Neural progenitor cell (in vitro differentiated cells): Measurements from ENCODE around the gene SERPINE1. TPM values are rescaled to one million over a fixed set of nuclear protein-coding genes. Genes with fewer than 3 reads are reported as not detected.

ENCODE experiments used
- DNase-seq: peaks from one replicate; pipeline ENCODE4 v3.0.0-alpha.2; 2016; ENCODE audit warnings: low spot score
- H2AFZ ChIP-seq: fragments of 200-600 bp; sonication (generic); replicated peaks from 2 replicates; pipeline ENCODE4 v1.6.1; 2016; ENCODE audit warnings: antibody characterized with exemption
- H3F3A ChIP-seq: fragments of 200-600 bp; sonication (generic); 2 replicates; pipeline ENCODE4 v1.6.1; 2016; ENCODE audit warnings: antibody characterized with exemption, low read depth
- H3K27ac ChIP-seq: fragments of 200-600 bp; sonication (generic); 2 replicates; pipeline ENCODE4 v1.5.1; 2016; ENCODE audit warnings: mild to moderate bottlenecking
- H3K27me3 ChIP-seq: fragments of 200-600 bp; sonication (generic); 2 replicates; pipeline ENCODE4 v1.6.1; 2016; ENCODE audit warnings: mild to moderate bottlenecking, moderate library complexity
- H3K36me3 ChIP-seq: fragments of 200-600 bp; sonication (generic); 2 replicates; pipeline ENCODE4 v1.5.1; 2016
- H3K4me1 ChIP-seq: fragments of 200-600 bp; sonication (generic); 2 replicates; pipeline ENCODE4 v1.6.1; 2016; ENCODE audit warnings: mixed run types
- H3K4me2 ChIP-seq: fragments of 200-600 bp; sonication (generic); 2 replicates; pipeline ENCODE4 v1.6.1; 2016
- H3K4me3 ChIP-seq: fragments of 200-600 bp; sonication (generic); 2 replicates; pipeline ENCODE4 v1.5.1; 2016
- H3K79me2 ChIP-seq: fragments of 200-600 bp; sonication (generic); 2 replicates; pipeline ENCODE4 v1.6.1; 2016; ENCODE audit warnings: low read depth
- H3K9ac ChIP-seq: fragments of 200-600 bp; sonication (generic); 2 replicates; pipeline ENCODE4 v1.6.1; 2016
- H3K9me3 ChIP-seq: fragments of 200-600 bp; sonication (generic); 2 replicates; pipeline ENCODE4 v1.5.1; 2016; ENCODE audit warnings: low read depth
- H4K20me1 ChIP-seq: fragments of 200-600 bp; sonication (generic); 2 replicates; pipeline ENCODE4 v1.6.1; 2016; ENCODE audit warnings: low read depth
- H3K27ac Mint-ChIP-seq: 3 replicates; pipeline ENCODE4 v1.8.0; 2021; ENCODE audit warnings: mixed read lengths
- H3K27me3 Mint-ChIP-seq: 2 replicates; pipeline ENCODE4 v1.8.0; 2022; ENCODE audit warnings: low read depth, mild to moderate bottlenecking, inconsistent platforms, moderate library complexity, mixed read lengths; ENCODE audit not compliant: insufficient read depth
- H3K36me3 Mint-ChIP-seq: 3 replicates; pipeline ENCODE4 v1.8.0; 2021; ENCODE audit warnings: mixed read lengths
- H3K4me1 Mint-ChIP-seq: 3 replicates; pipeline ENCODE4 v1.8.0; 2021; ENCODE audit warnings: mixed read lengths
- H3K4me3 Mint-ChIP-seq: 3 replicates; pipeline ENCODE4 v1.8.0; 2021; ENCODE audit warnings: mild to moderate bottlenecking, moderate library complexity, mixed read lengths
- H3K9me3 Mint-ChIP-seq: 3 replicates; pipeline ENCODE4 v1.8.0; 2020; ENCODE audit warnings: mixed read lengths
- EZH2 ChIP-seq: fragments of 200-600 bp; sonication (generic); IDR thresholded peaks from 2 replicates; pipeline ENCODE4 v1.6.1; 2017; ENCODE audit warnings: antibody characterized with exemption, mild to moderate bottlenecking, moderate library complexity
- EZH2phosphoT487 ChIP-seq: fragments of 200-600 bp; sonication (generic); IDR thresholded peaks from 2 replicates; pipeline ENCODE4 v1.6.1; 2017; ENCODE audit warnings: antibody characterized with exemption
- microRNA-seq: library from miRNA; unstranded; fragments of <30 nt; microRNA quantifications from one replicate; pipeline ENCODE4, GENCODE V29; 2016
- small RNA-seq: library from RNA; depleted of rRNA; stranded (forward); fragments of <200 nt; gene quantifications from one replicate; pipeline ENCODE3, GENCODE V24; 2015
- total RNA-seq: library from RNA; depleted of rRNA; stranded (reverse); fragments of >200 nt; gene quantifications from 2 replicates; pipeline ENCODE4 v1.2.3, GENCODE V29; 2015; ENCODE audit warnings: low replicate concordance
- TF ChIP-seq, protein P1 (sequence below): fragments of 200-600 bp; sonication (generic); IDR thresholded peaks from 2 replicates; pipeline ENCODE4 v1.5.1; 2017; ENCODE audit warnings: antibody characterized with exemption, mild to moderate bottlenecking

Gene SERPINE1
- total RNA-seq, 1 donor from 2014 or later = not detected

DNA sequence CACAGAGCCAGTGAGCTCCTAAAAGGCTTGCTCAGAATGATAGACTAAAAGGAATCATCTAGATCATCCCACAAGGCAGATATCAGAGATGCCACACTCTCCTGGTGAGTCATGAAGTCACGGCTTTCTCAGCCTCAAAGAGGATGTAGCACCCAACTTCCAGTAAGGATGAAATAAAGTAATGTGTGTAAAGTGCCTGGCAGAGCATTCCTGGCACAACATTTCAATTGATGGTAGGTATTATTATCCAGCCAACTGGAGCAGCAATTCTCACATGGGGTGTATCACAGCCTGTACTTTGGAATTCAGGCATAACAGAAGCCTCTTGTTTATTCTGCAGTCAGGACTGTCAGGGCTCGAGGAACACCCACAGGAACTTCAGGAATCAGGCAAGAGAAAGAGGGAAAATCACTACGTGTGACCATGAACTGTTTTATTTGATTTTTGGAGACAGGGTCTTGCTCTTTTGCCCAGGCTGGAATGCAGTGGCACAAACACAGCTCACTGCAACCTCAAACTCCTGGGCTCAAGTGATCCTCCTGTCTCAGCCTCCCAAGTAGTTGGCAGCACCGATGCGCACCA lies 58.4 kb downstream of the SERPINE1 start:
- Mint-ChIP-seq H3K9me3 (peaks cover 2% of the 10 kb centered on the region), H3K27me3 (peaks cover 29% of the 10 kb centered on the region), H3K4me1 (peaks cover 11% of the 10 kb centered on the region), H3K36me3 (no peaks in the 10 kb centered on the region), H3K4me3 (no peak overlapping the region), H3K27ac (no peak overlapping the region)
- Histone ChIP-seq H3F3A (peaks cover 14% of the 10 kb centered on the region), H3K27me3 (peaks cover 19% of the 10 kb centered on the region), H3K79me2 (no peaks in the 10 kb centered on the region), H3K4me3 (no peak overlapping the region), H2AFZ (no peak overlapping the region), H3K36me3 (no peaks in the 10 kb centered on the region), H3K4me1 (no peaks in the 10 kb centered on the region), H3K9ac (no peak overlapping the region), H3K4me2 (no peak overlapping the region), H4K20me1 (no peaks in the 10 kb centered on the region), H3K27ac (no peak overlapping the region), H3K9me3 (no peaks in the 10 kb centered on the region)
- TF ChIP-seq EZH2phosphoT487 (no peak), EZH2 (no peak)
- TF ChIP-seq, protein P1, sequence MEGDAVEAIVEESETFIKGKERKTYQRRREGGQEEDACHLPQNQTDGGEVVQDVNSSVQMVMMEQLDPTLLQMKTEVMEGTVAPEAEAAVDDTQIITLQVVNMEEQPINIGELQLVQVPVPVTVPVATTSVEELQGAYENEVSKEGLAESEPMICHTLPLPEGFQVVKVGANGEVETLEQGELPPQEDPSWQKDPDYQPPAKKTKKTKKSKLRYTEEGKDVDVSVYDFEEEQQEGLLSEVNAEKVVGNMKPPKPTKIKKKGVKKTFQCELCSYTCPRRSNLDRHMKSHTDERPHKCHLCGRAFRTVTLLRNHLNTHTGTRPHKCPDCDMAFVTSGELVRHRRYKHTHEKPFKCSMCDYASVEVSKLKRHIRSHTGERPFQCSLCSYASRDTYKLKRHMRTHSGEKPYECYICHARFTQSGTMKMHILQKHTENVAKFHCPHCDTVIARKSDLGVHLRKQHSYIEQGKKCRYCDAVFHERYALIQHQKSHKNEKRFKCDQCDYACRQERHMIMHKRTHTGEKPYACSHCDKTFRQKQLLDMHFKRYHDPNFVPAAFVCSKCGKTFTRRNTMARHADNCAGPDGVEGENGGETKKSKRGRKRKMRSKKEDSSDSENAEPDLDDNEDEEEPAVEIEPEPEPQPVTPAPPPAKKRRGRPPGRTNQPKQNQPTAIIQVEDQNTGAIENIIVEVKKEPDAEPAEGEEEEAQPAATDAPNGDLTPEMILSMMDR = no peak
- no peak for DNase-seq

DNA sequence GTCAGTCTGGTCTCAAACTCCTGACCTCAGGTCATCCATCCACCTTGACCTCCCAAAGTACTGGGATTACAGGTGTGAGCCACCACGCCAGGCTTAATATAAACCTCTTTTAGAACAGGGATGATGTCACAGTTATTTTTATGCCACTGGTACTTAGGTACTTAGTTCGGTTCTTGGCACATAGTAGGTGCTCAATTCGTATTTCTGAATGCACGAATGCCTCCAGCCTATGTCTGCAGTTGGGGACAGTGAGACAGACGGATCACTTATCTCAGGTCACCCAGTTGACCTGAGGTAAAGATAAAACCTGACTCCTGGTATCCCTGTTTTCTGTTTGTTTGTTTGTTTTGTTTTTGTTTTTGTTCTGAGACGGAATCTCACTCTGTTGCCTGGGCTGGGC lies 59.3 kb downstream of the SERPINE1 start:
- no peak for TF ChIP-seq EZH2
- TF ChIP-seq EZH2phosphoT487 = no peak
- TF ChIP-seq, protein P1 = no peak

DNA sequence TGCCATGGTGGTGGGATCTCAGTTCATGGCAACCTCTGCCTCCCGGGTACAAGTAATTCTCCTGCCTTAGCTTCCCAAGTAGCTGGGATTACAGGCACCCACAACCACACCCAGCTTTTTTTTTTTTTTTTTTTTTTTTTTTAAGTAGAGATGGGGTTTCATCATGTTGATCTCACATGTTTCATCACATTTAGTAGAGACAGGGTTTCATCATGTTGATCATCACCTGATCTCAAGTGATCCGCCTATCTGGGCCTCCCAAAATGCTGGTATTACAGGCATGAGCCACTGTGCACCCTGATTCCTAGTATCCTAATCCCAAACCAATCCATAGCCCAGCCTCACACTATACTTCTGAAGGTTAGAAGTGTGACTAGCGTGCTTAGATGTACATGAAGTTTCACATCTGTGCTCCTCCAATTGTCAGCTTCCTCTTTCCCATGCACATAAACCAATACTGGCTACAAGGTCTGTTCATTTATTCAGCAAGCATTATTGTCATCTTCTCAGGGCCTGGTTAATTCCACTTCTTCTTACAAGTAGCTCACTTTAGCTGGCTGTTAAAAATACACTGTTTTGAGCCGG lies 60.0 kb downstream of the SERPINE1 start:
- Histone ChIP-seq H3K9ac (no peak overlapping the region), H3K79me2 (no peaks in the 10 kb centered on the region), H3K4me2 (no peak overlapping the region), H3K4me1 (no peaks in the 10 kb centered on the region), H3K4me3 (no peak overlapping the region), H3K9me3 (no peaks in the 10 kb centered on the region), H3F3A (peaks cover 9% of the 10 kb centered on the region), H3K36me3 (no peaks in the 10 kb centered on the region), H3K27ac (no peak overlapping the region), H4K20me1 (no peaks in the 10 kb centered on the region), H3K27me3 (peaks cover 3% of the 10 kb centered on the region), H2AFZ (no peak overlapping the region)
- H3K27ac Mint-ChIP-seq = no peak overlapping the region
- no peak for DNase-seq
- H3K4me3 Mint-ChIP-seq = no peak overlapping the region
- no peaks in the 10 kb centered on the region for H3K9me3 Mint-ChIP-seq
- peaks cover 7% of the 10 kb centered on the region for H3K4me1 Mint-ChIP-seq
- peaks cover 19% of the 10 kb centered on the region for H3K27me3 Mint-ChIP-seq
- TF ChIP-seq EZH2phosphoT487 (no peak), EZH2 (no peak)
- TF ChIP-seq, protein P1 = no peak
- no peaks in the 10 kb centered on the region for H3K36me3 Mint-ChIP-seq

More for the DNA sequence above, 59.3 kb downstream of the SERPINE1 start:
- H3K36me3 Mint-ChIP-seq = no peaks in the 10 kb centered on the region
- Histone ChIP-seq H3K79me2 (no peaks in the 10 kb centered on the region), H2AFZ (no peak overlapping the region), H3K4me1 (no peaks in the 10 kb centered on the region), H3K9me3 (no peaks in the 10 kb centered on the region), H3K4me3 (no peak overlapping the region), H3K36me3 (no peaks in the 10 kb centered on the region), H3K9ac (no peak overlapping the region), H3K27ac (no peak overlapping the region), H3F3A (peaks cover 9% of the 10 kb centered on the region), H3K4me2 (no peak overlapping the region), H3K27me3 (peaks cover 11% of the 10 kb centered on the region), H4K20me1 (no peaks in the 10 kb centered on the region)
- no peaks in the 10 kb centered on the region for H3K9me3 Mint-ChIP-seq
- peaks cover 23% of the 10 kb centered on the region for H3K27me3 Mint-ChIP-seq
- no peak overlapping the region for H3K27ac Mint-ChIP-seq
- H3K4me1 Mint-ChIP-seq = peaks cover 7% of the 10 kb centered on the region
- H3K4me3 Mint-ChIP-seq = no peak overlapping the region
- DNase-seq = no peak

Small RNA genes within 50 kb of the gene (microRNA-seq; reads per million reads assigned to microRNA genes)
- gene MIR4653 = not detected

Small RNA genes within 50 kb of the gene (small RNA-seq; reads per million reads assigned to genes)
- gene MIR4653 = not detected

Other genes with a start within 250 kb of the SERPINE1 start
- gene UFSP1, start 237.4 kb upstream of the SERPINE1 start, total RNA-seq = 4.0 TPM in 1 of 2 replicates, not detected in the other
- 0.90 TPM in 1 of 2 replicates, not detected in the other for gene ACHE, start 231.2 kb upstream of the SERPINE1 start, total RNA-seq
- 0.15 and 0.80 TPM in 2 replicates for gene MUC3A, start 177.6 kb upstream of the SERPINE1 start, total RNA-seq
- gene MUC12, start 157.5 kb upstream of the SERPINE1 start, total RNA-seq = 4.2 TPM in 1 of 2 replicates, not detected in the other
- gene MUC17, start 107.0 kb upstream of the SERPINE1 start, total RNA-seq = under 0.01 TPM in 1 of 2 replicates, not detected in the other
- 1.4 and 2.3 TPM in 2 replicates for gene TRIM56, start 41.6 kb upstream of the SERPINE1 start, total RNA-seq
- 74.4 and 94.2 TPM in 2 replicates for gene AP1S1, start 27.4 kb downstream of the SERPINE1 start, total RNA-seq
- gene VGF, start 38.5 kb downstream of the SERPINE1 start, total RNA-seq = 0.65 and 1.6 TPM in 2 replicates
- 0.28 TPM in 1 of 2 replicates, not detected in the other for gene NAT16, start 53.2 kb downstream of the SERPINE1 start, total RNA-seq
- not detected in 2 replicates for gene MOGAT3, start 73.9 kb downstream of the SERPINE1 start, total RNA-seq
- 9.4 and 19.9 TPM in 2 replicates for gene PLOD3, start 90.5 kb downstream of the SERPINE1 start, total RNA-seq
- 39.1 and 52.9 TPM in 2 replicates for gene ZNHIT1, start 91.1 kb downstream of the SERPINE1 start, total RNA-seq
- gene CLDN15, start 110.7 kb downstream of the SERPINE1 start, total RNA-seq = 1.2 and 4.6 TPM in 2 replicates
- 92.2 and 120 TPM in 2 replicates for gene FIS1, start 118.0 kb downstream of the SERPINE1 start, total RNA-seq
- gene IFT22, start 194.7 kb downstream of the SERPINE1 start, total RNA-seq = 25.5 and 30.1 TPM in 2 replicates
- 26.7 and 80.0 TPM in 2 replicates for gene COL26A1, start 235.8 kb downstream of the SERPINE1 start, total RNA-seq